ENCODE measurements around the gene MYCBP2.
"Not testable (repeated sequence)": the region's sequence is repeated elsewhere in the genome, so short reads cannot be mapped to it uniquely, and the experiment has no call there.

Gene MYCBP2

DNA sequence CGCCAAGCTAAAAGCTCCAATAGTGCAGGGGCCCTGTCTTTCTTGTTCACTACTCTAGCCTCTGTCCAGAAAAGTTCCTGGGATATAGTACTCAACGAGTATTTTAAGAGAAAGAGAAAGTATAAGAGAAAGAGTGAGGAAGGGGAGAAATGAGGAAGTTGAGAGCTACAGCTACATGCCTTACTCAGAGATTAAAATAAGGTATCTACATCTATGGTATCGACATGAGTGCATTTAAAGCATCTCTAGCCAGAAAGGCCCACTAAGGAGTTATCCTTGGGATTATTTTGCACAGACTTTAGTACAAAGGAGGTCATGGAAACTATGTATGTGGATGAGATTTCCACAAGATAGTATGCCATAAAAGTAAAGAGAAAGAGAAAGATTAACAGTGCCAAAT, 28.5 kb downstream of the MYCBP2 start:
- no peak for DNase-seq

DNA sequence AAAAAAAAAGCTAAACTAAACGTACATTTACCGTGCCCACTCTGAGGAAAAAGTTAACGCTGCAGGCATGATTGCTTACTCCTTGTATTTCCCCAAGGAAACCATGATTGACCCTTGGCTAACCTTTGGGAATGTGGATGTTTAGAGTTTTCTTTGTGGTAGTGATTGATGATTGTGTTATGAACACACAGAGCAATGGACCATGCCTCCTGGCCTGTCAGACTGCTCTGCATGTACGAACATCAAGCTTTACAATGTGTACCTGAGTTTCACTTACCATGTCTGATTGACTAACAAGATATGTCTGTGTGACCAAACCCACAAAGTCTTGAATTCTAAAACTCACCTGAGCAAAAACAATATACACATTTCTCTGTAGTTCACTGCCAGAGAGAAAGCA, 35.1 kb downstream of the MYCBP2 start:
- no peak for DNase-seq

GRCh38 chr13:77290342-77290741, 36.6 kb downstream of the MYCBP2 start:
- no peak for DNase-seq

GRCh38 chr13:77289851-77290250, 37.0 kb downstream of the MYCBP2 start:
- DNase-seq = no peak

DNA sequence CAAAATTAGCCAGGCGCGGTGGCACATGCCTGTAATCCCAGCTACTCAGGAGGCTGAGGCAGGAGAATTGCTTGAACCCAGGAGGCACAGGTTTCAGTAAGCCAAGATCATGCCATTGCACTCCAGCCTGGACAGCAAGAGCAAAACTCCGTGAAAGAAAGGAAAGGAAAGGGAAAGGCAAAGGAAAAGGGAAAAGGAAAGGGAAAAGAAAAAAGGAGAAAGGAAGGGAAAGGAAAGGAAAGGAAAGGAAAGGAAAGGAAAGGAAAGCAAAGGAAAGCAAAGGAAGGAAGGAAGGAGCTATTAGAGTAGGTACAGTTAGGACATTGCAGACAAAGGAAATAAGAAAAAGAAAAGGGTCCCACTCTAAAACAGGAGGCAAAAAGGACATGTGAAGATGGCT, 41.3 kb downstream of the MYCBP2 start:
- not testable (repeated sequence) for DNase-seq

GRCh38 chr13:77285098-77285497, 41.8 kb downstream of the MYCBP2 start:
- no peak for DNase-seq

GRCh38 chr13:77274126-77274525, 52.8 kb downstream of the MYCBP2 start:
- DNase-seq = no peak

DNA sequence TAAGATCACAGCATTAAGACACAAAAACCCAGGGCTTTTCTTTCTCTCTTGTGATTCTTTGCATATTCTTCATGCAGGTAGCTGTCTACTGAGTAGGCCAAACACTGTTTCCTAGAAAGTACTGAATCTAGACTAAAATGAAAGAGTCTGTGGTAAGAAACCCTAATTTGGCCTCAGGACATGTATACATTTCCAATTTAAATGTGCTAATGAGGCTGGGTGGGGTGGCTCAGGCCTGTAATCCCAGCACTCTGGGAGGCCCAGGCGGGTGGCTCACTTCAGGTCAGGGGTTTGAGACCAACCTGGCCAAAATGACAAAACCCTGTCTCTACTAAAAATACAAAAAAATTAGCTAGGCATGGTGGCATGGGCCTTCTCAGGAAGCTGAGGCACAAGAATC, 57.8 kb downstream of the MYCBP2 start:
- no peak for DNase-seq

- DNase-seq = no peak
Observed at GRCh38 chr13:77267362-77267761, 59.5 kb downstream of the MYCBP2 start.

- no peak for DNase-seq
Observed at GRCh38 chr13:77265336-77265735, 61.6 kb downstream of the MYCBP2 start.

- no peak for DNase-seq
Observed at GRCh38 chr13:77262198-77262597, 64.7 kb downstream of the MYCBP2 start.

DNA sequence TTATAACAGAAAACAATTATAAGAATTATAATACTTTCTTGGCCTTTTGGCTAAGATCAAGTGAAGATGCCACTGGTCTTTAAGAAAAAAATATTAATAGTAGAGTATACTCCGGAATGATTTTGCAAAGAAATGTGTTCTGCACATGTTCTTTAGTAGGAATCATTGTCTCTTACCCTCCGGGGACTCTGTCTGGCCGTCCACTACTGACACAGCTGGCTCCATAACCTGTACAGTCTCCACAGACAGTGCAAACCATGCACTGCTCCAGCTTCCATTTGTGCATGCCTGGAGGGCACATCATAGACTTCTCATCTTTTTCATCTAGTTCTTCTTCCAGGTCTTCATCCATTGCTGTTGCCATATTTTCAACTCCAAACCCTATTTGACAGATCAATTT, 75.9 kb downstream of the MYCBP2 start:
- DNase-seq = no peak

DNA sequence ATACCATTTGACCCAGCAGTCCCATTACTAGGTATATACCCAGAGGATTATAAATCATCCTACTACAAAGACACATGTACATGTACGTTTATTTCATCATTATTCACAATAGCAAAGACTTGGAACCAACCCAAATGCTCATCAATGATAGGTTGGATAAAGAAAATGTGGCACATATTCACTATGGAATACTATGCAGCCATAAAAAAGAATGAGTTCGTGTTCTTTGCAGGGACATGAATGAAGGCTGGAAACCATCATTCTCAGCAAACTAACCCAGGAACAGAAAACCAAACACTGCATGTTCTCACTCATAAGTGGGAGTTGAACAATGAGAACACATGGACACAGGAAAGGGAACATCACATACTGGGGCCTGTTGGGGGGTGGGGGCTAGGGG, 81.7 kb downstream of the MYCBP2 start:
- not testable (repeated sequence) for DNase-seq

GRCh38 chr13:77239312-77239711, 87.6 kb downstream of the MYCBP2 start:
- DNase-seq = no peak

- no peak for DNase-seq
Observed at GRCh38 chr13:77235456-77236022, 91.4 kb downstream of the MYCBP2 start.

DNA sequence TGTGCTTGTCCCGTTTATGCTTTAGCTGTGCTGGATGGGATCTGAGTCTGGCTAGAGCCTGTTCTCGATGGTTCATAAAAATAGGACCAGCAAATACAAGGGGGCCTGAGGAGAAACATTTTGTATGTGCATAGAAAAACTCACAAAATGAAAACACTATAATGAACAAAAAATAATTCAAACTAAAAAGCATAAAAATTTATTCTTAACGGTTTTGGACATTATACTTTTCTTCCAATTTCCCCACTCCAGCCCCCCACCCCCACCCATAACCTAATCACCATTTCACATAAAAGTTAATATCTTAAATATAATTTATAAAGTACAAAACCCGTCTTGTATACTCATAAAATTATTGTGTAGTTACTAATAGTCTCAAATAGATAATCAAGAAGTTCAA, 93.7 kb downstream of the MYCBP2 start:
- DNase-seq = no peak

- no peak for DNase-seq
Observed at GRCh38 chr13:77230560-77230959, 96.3 kb downstream of the MYCBP2 start.

GRCh38 chr13:77225946-77226345, 100.9 kb downstream of the MYCBP2 start:
- no peak for DNase-seq

GRCh38 chr13:77222909-77223308, 104.0 kb downstream of the MYCBP2 start:
- no peak for DNase-seq

GRCh38 chr13:77222000-77222690, 104.7 kb downstream of the MYCBP2 start:
- DNase-seq = no peak

- no peak for DNase-seq
Observed at GRCh38 chr13:77219401-77219800, 107.5 kb downstream of the MYCBP2 start.

DNA sequence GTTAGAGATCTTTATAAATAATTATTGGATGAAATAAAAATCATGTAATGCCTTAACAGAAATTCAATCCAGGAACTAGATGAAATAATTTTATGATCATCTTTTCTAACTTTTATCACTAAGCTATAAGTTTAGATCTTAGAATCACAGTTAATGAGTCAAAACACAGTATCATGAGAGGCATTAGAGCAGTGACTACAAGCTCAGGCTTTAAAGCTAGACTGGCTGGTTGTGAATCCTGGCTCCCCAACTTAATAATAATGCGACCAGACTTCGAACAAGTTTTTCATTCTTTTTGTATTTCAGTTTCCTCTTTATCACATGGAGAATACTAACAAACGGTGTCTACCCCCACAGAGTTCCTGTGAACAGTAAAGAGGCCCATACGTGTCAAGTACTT, 108.6 kb downstream of the MYCBP2 start:
- DNase-seq = no peak

GRCh38 chr13:77215543-77215942, 111.4 kb downstream of the MYCBP2 start:
- no peak for DNase-seq

DNA sequence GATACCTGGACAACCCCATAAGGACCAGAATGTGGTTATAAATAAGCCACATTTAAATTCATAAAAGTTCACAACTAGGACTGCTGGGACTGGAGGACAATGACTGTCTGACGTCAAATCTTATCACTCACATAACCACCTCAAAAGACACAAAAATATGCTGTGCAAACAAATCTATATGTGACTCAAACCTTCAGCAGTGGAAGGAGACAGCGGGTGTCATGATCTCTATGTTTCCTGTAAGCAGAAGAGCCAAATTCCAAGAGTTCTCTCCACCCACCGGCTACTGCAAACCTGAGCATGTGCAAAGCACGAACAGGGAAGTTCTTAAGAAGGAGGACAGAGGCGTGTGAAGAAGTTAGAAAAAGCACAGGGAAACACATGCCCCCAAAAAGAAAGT, 113.2 kb downstream of the MYCBP2 start:
- no peak for DNase-seq

GRCh38 chr13:77207943-77208342, 119.0 kb downstream of the MYCBP2 start:
- DNase-seq = no peak

All from NCI-H2081 treated with DMSO at 0.1 percent for 48 hours (cell line).